DND-41 (cell line): Measurements from ENCODE around the gene LIN54.

Experiments used
- ATAC-seq: fragments of 200-7000 bp; cut with Tn5 transposase; 3 replicates; pipeline ENCODE4 v1.9.1; 2021; ENCODE audit warnings: low read depth; ENCODE audit not compliant: insufficient read depth
- DNase-seq: peaks from one replicate; pipeline ENCODE4 v3.0.0-alpha.2; 2020
- H2AFZ ChIP-seq: 2 replicates; pipeline ENCODE4 v1.6.0; 2012; ENCODE audit warnings: low read depth, low read length
- H3K27ac ChIP-seq: 2 replicates; pipeline ENCODE4 v1.5.1; 2012; ENCODE audit warnings: low read length, inconsistent platforms
- H3K27me3 ChIP-seq: fragments of 200-600 bp; sonication (generic); 2 replicates; pipeline ENCODE4 v1.6.0; 2012; ENCODE audit warnings: low read length, mild to moderate bottlenecking, inconsistent platforms; ENCODE audit not compliant: insufficient read depth, poor library complexity
- H3K36me3 ChIP-seq: 2 replicates; pipeline ENCODE4 v1.5.1; 2012; ENCODE audit warnings: low read length, inconsistent platforms; ENCODE audit not compliant: insufficient read depth
- H3K4me1 ChIP-seq: 2 replicates; pipeline ENCODE4 v1.5.1; 2012; ENCODE audit warnings: mild to moderate bottlenecking, low read length; ENCODE audit not compliant: insufficient read depth
- H3K4me2 ChIP-seq: 2 replicates; pipeline ENCODE4 v1.6.0; 2012; ENCODE audit warnings: mild to moderate bottlenecking, moderate library complexity, low read length, inconsistent platforms; ENCODE audit not compliant: insufficient read depth
- H3K4me3 ChIP-seq, 2 experiments: fragments of 200-600 bp in 1 of 2; shearing (Covaris generic) in 1 of 2; 2 replicates each; pipeline ENCODE4 v1.5.1; 2012 to 2016; ENCODE audit warnings: inconsistent platforms in 2 of 2, low read length in 2 of 2, mild to moderate bottlenecking in 2 of 2, low read depth in 1 of 2, moderate library complexity in 1 of 2
- H3K79me2 ChIP-seq: 2 replicates; pipeline ENCODE4 v1.6.0; 2012; ENCODE audit warnings: low read length, inconsistent platforms; ENCODE audit not compliant: insufficient read depth
- H3K9ac ChIP-seq: 2 replicates; pipeline ENCODE4 v1.6.0; 2012; ENCODE audit warnings: low read depth, mild to moderate bottlenecking, inconsistent platforms, low read length, moderate library complexity
- H3K9me3 ChIP-seq: 2 replicates; pipeline ENCODE4 v1.5.1; 2012; ENCODE audit warnings: low read length, moderate library complexity, mild to moderate bottlenecking, inconsistent platforms; ENCODE audit not compliant: insufficient read depth, severe bottlenecking
- H4K20me1 ChIP-seq: 2 replicates; pipeline ENCODE4 v1.6.0; 2012; ENCODE audit warnings: low read length; ENCODE audit not compliant: insufficient read depth
- CTCF ChIP-seq: IDR thresholded peaks from 2 replicates; pipeline ENCODE4 v1.5.1; 2012; ENCODE audit warnings: borderline replicate concordance, low read length, moderate library complexity, mild to moderate bottlenecking; ENCODE audit not compliant: poor library complexity, severe bottlenecking; ENCODE audit errors: extremely low read depth
- EZH2 ChIP-seq: IDR thresholded peaks from 3 replicates; pipeline ENCODE4 v1.6.1; 2012; ENCODE audit warnings: borderline replicate concordance, low read depth, mild to moderate bottlenecking, moderate library complexity, low read length, inconsistent platforms; ENCODE audit not compliant: severe bottlenecking

Gene LIN54

GRCh38 chr4:82965763-82966162, 44.9 kb downstream of the LIN54 start:
- no peaks in the 10 kb centered on the region for H4K20me1 ChIP-seq
- H3K36me3 ChIP-seq: peaks cover 74% of the 10 kb centered on the region
- ATAC-seq (no peak), DNase-seq (no peak)
- H3K4me3 ChIP-seq: no peak overlapping the region
- no peak overlapping the region for H3K27ac ChIP-seq
- H3K4me2 ChIP-seq: no peak overlapping the region
- no peaks in the 10 kb centered on the region for H3K9me3 ChIP-seq
- TF ChIP-seq EZH2: no peak
- no peak for TF ChIP-seq CTCF
- no peaks in the 10 kb centered on the region for H3K4me1 ChIP-seq
- H3K9ac ChIP-seq: no peak overlapping the region
- H2AFZ ChIP-seq: no peak overlapping the region
- H3K27me3 ChIP-seq: no peaks in the 10 kb centered on the region
- H3K79me2 ChIP-seq: peaks cover 24% of the 10 kb centered on the region

- peaks cover 77% of the 10 kb centered on the region for H3K36me3 ChIP-seq
These were observed 53.6 kb downstream of the LIN54 start for GRCh38 chr4:82957045-82957444.

GRCh38 chr4:82954212-82954611, 56.4 kb downstream of the LIN54 start:
- H3K79me2 ChIP-seq: peaks cover 55% of the 10 kb centered on the region
- ATAC-seq (no peak), DNase-seq (no peak)
- no peak overlapping the region for H3K4me3 ChIP-seq
- H3K9me3 ChIP-seq: no peaks in the 10 kb centered on the region
- H4K20me1 ChIP-seq: no peaks in the 10 kb centered on the region; the same call in 1 of the 2 replicates
- H3K27me3 ChIP-seq: no peaks in the 10 kb centered on the region
- H3K4me1 ChIP-seq: no peaks in the 10 kb centered on the region
- no peak for TF ChIP-seq EZH2
- no peak for TF ChIP-seq CTCF
- H3K9ac ChIP-seq: no peak overlapping the region
- no peak overlapping the region for H2AFZ ChIP-seq
- peaks cover 65% of the 10 kb centered on the region for H3K36me3 ChIP-seq
- H3K27ac ChIP-seq: no peak overlapping the region
- no peak overlapping the region for H3K4me2 ChIP-seq

More at GRCh38 chr4:82957045-82957444, 53.6 kb downstream of the LIN54 start:
- no peak for TF ChIP-seq CTCF
- TF ChIP-seq EZH2: no peak
- Histone ChIP-seq H3K9ac (no peak overlapping the region), H2AFZ (no peak overlapping the region), H3K4me1 (no peaks in the 10 kb centered on the region), H3K4me3 (no peak overlapping the region), H3K27ac (0 out of 2 replicates have a peak overlapping the region, but pooled peaks have one; percentile 22), H3K9me3 (no peaks in the 10 kb centered on the region), H3K4me2 (no peak overlapping the region), H3K27me3 (no peaks in the 10 kb centered on the region), H3K79me2 (peaks cover 60% of the 10 kb centered on the region), H4K20me1 (no peaks in the 10 kb centered on the region; the same call in 1 of the 2 replicates)
- ATAC-seq (no peak), DNase-seq (no peak)

- no peak for ATAC-seq
- peaks cover 51% of the 10 kb centered on the region for H3K36me3 ChIP-seq
These were observed 59.4 kb downstream of the LIN54 start for GRCh38 chr4:82951196-82951595.

More at GRCh38 chr4:82951196-82951595, 59.4 kb downstream of the LIN54 start:
- no peak for DNase-seq
- Histone ChIP-seq H3K9ac (no peak overlapping the region), H3K4me1 (no peaks in the 10 kb centered on the region), H2AFZ (no peak overlapping the region), H3K27ac (no peak overlapping the region), H3K4me2 (no peak overlapping the region), H4K20me1 (no peaks in the 10 kb centered on the region; the same call in 1 of the 2 replicates), H3K9me3 (no peaks in the 10 kb centered on the region), H3K79me2 (peaks cover 44% of the 10 kb centered on the region), H3K4me3 (no peak overlapping the region), H3K27me3 (no peaks in the 10 kb centered on the region)
- TF ChIP-seq CTCF: no peak
- TF ChIP-seq EZH2: no peak
